ENCODE measurements around the gene CLC. TPM values are rescaled to one million over a fixed set of nuclear protein-coding genes. Genes with fewer than 3 reads are reported as not detected.

CLC gene
- total and polyA plus RNA-seq, 2 donors (not counting 1 experiment from before 2014, with no cell fraction given) = 0.33 TPM; not detected in 1

DNA sequence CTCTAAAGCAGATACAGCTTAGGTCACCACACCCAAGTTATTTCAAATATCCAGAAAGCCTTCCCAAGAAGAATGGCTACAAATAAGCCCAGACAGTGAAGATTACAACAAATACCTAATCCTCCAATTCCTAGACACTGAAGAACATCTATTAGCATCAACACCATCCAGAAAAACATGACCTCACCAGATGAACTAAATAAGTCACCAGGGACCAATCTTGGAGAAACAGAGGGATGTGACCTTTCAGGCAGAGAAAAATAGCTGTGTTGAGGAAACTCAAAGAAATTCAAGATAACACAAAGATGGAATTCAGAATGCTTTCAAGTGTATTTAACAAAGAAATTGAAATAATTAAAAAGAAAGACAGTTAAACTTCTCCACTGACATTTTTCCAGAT is 15.0 kb upstream of the CLC start:
- no peaks in the 10 kb centered on the region for H3K9me3 Mint-ChIP-seq (ENCODE audit: insufficient read depth)
- no peaks in the 10 kb centered on the region for H3K4me1 ChIP-seq (ENCODE audit: control insufficient read depth in 2 of 2, insufficient read depth in 2 of 2, low read length in 2 of 2)
- TF ChIP-seq, protein P1, sequence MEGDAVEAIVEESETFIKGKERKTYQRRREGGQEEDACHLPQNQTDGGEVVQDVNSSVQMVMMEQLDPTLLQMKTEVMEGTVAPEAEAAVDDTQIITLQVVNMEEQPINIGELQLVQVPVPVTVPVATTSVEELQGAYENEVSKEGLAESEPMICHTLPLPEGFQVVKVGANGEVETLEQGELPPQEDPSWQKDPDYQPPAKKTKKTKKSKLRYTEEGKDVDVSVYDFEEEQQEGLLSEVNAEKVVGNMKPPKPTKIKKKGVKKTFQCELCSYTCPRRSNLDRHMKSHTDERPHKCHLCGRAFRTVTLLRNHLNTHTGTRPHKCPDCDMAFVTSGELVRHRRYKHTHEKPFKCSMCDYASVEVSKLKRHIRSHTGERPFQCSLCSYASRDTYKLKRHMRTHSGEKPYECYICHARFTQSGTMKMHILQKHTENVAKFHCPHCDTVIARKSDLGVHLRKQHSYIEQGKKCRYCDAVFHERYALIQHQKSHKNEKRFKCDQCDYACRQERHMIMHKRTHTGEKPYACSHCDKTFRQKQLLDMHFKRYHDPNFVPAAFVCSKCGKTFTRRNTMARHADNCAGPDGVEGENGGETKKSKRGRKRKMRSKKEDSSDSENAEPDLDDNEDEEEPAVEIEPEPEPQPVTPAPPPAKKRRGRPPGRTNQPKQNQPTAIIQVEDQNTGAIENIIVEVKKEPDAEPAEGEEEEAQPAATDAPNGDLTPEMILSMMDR (IDR thresholded peaks at IDR 0.05) = no peak
- H3K36me3 ChIP-seq (replicated peaks in 1 of 2; ENCODE audit: control extremely low read depth in 1 of 2, control insufficient read depth in 1 of 2, extremely low read depth in 1 of 2, insufficient read depth in 2 of 2, low read length in 1 of 2) = no peaks in the 10 kb centered on the region
- H3K27ac Mint-ChIP-seq = no peak overlapping the region
- H3K79me2 ChIP-seq (ENCODE audit: control insufficient read depth, insufficient read depth, low read length) = no peaks in the 10 kb centered on the region
- no peak for DNase-seq
- intact Hi-C loops (cut with micrococcal nuclease) = no loop called here
- peaks cover 34% of the 10 kb centered on the region for H3K27me3 Mint-ChIP-seq
- no peak overlapping the region for H3K27ac ChIP-seq (ENCODE audit: low read length in 2 of 2)
- ChIA-PET POLR2A (no interaction called here), CTCF (no interaction called here)
- ATAC-seq (ENCODE audit: low read depth) = no peak
- no peak overlapping the region for H3K9ac ChIP-seq (ENCODE audit: low read length)
- H3K27me3 ChIP-seq (replicated peaks in 1 of 4; ENCODE audit: control extremely low read depth in 1 of 4, control insufficient read depth in 3 of 4, insufficient read depth in 4 of 4, low read length in 3 of 4) = peaks cover 0 to 21% (median 3%) of the 10 kb centered on the region in 4 experiments
- no peak overlapping the region for H2AFZ ChIP-seq (ENCODE audit: insufficient read depth, low read depth, low read length, poor library complexity, severe bottlenecking)
- no peaks in the 10 kb centered on the region for H4K20me1 ChIP-seq (ENCODE audit: control insufficient read depth, insufficient read depth, low read length, poor library complexity, severe bottlenecking)
- H3K4me3 ChIP-seq (ENCODE audit: control extremely low read depth in 1 of 5, extremely low read depth in 1 of 5, insufficient read depth in 1 of 5, low read depth in 2 of 5, low read length in 4 of 5) = no peak overlapping the region
- no peak overlapping the region for H3K4me2 ChIP-seq (replicated peaks; ENCODE audit: low read depth, low read length, poor library complexity, severe bottlenecking)
- peaks cover 0 to 1% (median 0%) of the 10 kb centered on the region in 3 donors for H3K9me3 ChIP-seq (ENCODE audit: control extremely low read depth in 1 of 3, control insufficient read depth in 2 of 3, insufficient read depth in 1 of 3, low read length in 2 of 3)
- H3K4me1 Mint-ChIP-seq = no peaks in the 10 kb centered on the region
- H3K4me3 Mint-ChIP-seq = no peak overlapping the region

GRCh38 chr19:39752390-39752789 is 14.6 kb upstream of the CLC start:
- Histone ChIP-seq H3K79me2 (ENCODE audit: control insufficient read depth, insufficient read depth, low read length) (no peaks in the 10 kb centered on the region), H3K9ac (ENCODE audit: low read length) (no peak overlapping the region), H3K4me2 (replicated peaks; ENCODE audit: low read depth, low read length, poor library complexity, severe bottlenecking) (no peak overlapping the region), H3K27ac (ENCODE audit: low read length in 2 of 2) (no peak overlapping the region), H3K36me3 (replicated peaks in 1 of 2; ENCODE audit: control extremely low read depth in 1 of 2, control insufficient read depth in 1 of 2, extremely low read depth in 1 of 2, insufficient read depth in 2 of 2, low read length in 1 of 2) (no peaks in the 10 kb centered on the region), H3K4me1 (ENCODE audit: control insufficient read depth in 2 of 2, insufficient read depth in 2 of 2, low read length in 2 of 2) (no peaks in the 10 kb centered on the region), H3K9me3 (ENCODE audit: control extremely low read depth in 1 of 3, control insufficient read depth in 2 of 3, insufficient read depth in 1 of 3, low read length in 2 of 3) (peaks cover 0 to 1% (median 0%) of the 10 kb centered on the region in 3 donors), H4K20me1 (ENCODE audit: control insufficient read depth, insufficient read depth, low read length, poor library complexity, severe bottlenecking) (no peaks in the 10 kb centered on the region), H3K4me3 (ENCODE audit: control extremely low read depth in 1 of 5, extremely low read depth in 1 of 5, insufficient read depth in 1 of 5, low read depth in 2 of 5, low read length in 4 of 5) (no peak overlapping the region), H3K27me3 (replicated peaks in 1 of 4; ENCODE audit: control extremely low read depth in 1 of 4, control insufficient read depth in 3 of 4, insufficient read depth in 4 of 4, low read length in 3 of 4) (peaks cover 0 to 19% (median 3%) of the 10 kb centered on the region in 4 experiments), H2AFZ (ENCODE audit: insufficient read depth, low read depth, low read length, poor library complexity, severe bottlenecking) (no peak overlapping the region)
- H3K27ac Mint-ChIP-seq = no peak overlapping the region
- ATAC-seq (ENCODE audit: low read depth) (no peak), DNase-seq (no peak)
- peaks cover 37% of the 10 kb centered on the region for H3K27me3 Mint-ChIP-seq
- CTCF ChIA-PET = no interaction called here
- no peaks in the 10 kb centered on the region for H3K9me3 Mint-ChIP-seq (ENCODE audit: insufficient read depth)
- TF ChIP-seq EZH2 (IDR thresholded peaks at IDR 0.05; ENCODE audit: borderline replicate concordance, insufficient read depth, low read depth, low read length, poor library complexity, severe bottlenecking) = no peak
- TF ChIP-seq, protein P1 (IDR thresholded peaks at IDR 0.05) = no peak
- no peak overlapping the region for H3K4me3 Mint-ChIP-seq
- intact Hi-C loops (cut with micrococcal nuclease) = no loop called here
- POLR2A ChIA-PET = no interaction called here
- H3K4me1 Mint-ChIP-seq = no peaks in the 10 kb centered on the region
